Common myeloid progenitor, CD34-positive (primary cell): ENCODE measurements around the gene NMRK1.

Experiments
- CTCF ChIA-PET: fragments of 350-600 bp; sonication (Branson Sonifier 250); formaldehyde crosslinking; loops from one replicate; lab custom pipeline; 2021; ENCODE audit warnings: antibody characterized with exemption; lab: Charles Lee
- POLR2A ChIA-PET: fragments of 350-600 bp; sonication (Branson Sonifier 250); formaldehyde crosslinking; loops from one replicate; lab custom pipeline; 2021; ENCODE audit warnings: antibody characterized with exemption; lab: Charles Lee
- DNase-seq, 3 donors: peaks; one replicate each; pipeline versions ENCODE4 v3.0.0 to v3.0.0-alpha.2; 2013
- H3K27ac ChIP-seq, 2 experiments: 1 replicate in 1 of 2; 2 replicates in 1 of 2; pipeline ENCODE4 v1.7.0; 2013; ENCODE audit warnings: inconsistent platforms in 2 of 2, low read length in 2 of 2, mild to moderate bottlenecking in 2 of 2, low read depth in 1 of 2, moderate library complexity in 1 of 2; ENCODE audit not compliant: severe bottlenecking in 2 of 2, insufficient read depth in 1 of 2, poor library complexity in 1 of 2
- H3K27me3 ChIP-seq, 5 experiments: replicated peaks in 2 of 5; 1 replicate in 3 of 5; 2 replicates in 2 of 5; pipeline versions ENCODE4 v1.6.1 to v1.7.0; 2013; ENCODE audit warnings: low read length in 4 of 5, mild to moderate bottlenecking in 2 of 5, moderate library complexity in 2 of 5, inconsistent platforms in 1 of 5; ENCODE audit not compliant: insufficient read depth in 5 of 5, control insufficient read depth in 4 of 5
- H3K36me3 ChIP-seq, 4 experiments: 1 replicate in 2 of 4; 2 replicates in 2 of 4; pipeline versions ENCODE4 v1.6.1 to v1.7.0; 2013; ENCODE audit warnings: low read length in 3 of 4, control low read depth in 1 of 4, mild to moderate bottlenecking in 1 of 4; ENCODE audit not compliant: control insufficient read depth in 4 of 4, insufficient read depth in 4 of 4
- H3K4me1 ChIP-seq, 4 experiments: 1 replicate in 3 of 4; 2 replicates in 1 of 4; pipeline versions ENCODE4 v1.6.1 to v1.7.1; 2013; ENCODE audit warnings: low read length in 3 of 4, mild to moderate bottlenecking in 3 of 4, control low read depth in 1 of 4, inconsistent platforms in 1 of 4, moderate library complexity in 1 of 4; ENCODE audit not compliant: control insufficient read depth in 4 of 4, insufficient read depth in 4 of 4; ENCODE audit errors: control extremely low read depth in 1 of 4
- H3K4me3 ChIP-seq, 7 experiments: 1 replicate in 4 of 7; 2 replicates in 3 of 7; pipeline versions ENCODE4 v1.5.1 to v1.7.0; 2013; ENCODE audit warnings: mild to moderate bottlenecking in 7 of 7, low read length in 6 of 7, moderate library complexity in 6 of 7, inconsistent platforms in 2 of 7, low read depth in 2 of 7, control low read depth in 1 of 7; ENCODE audit not compliant: insufficient read depth in 4 of 7, control insufficient read depth in 1 of 7; ENCODE audit errors: extremely low read depth in 1 of 7
- H3K9me3 ChIP-seq, 5 experiments: 1 replicate in 4 of 5; 2 replicates in 1 of 5; pipeline versions ENCODE4 v1.6.1 to v1.7.1; 2013; ENCODE audit warnings: low read length in 4 of 5, mild to moderate bottlenecking in 2 of 5, inconsistent platforms in 1 of 5, low read depth in 1 of 5, moderate library complexity in 1 of 5; ENCODE audit not compliant: control insufficient read depth in 4 of 5, insufficient read depth in 2 of 5; ENCODE audit errors: control extremely low read depth in 1 of 5
- WGBS: methylation state at CpG from one replicate; pipeline ENCODE4 v1.1.5; 2013; ENCODE audit not compliant: insufficient coverage; 5-methylcytosine and 5-hydroxymethylcytosine counted together

Gene NMRK1

GRCh38 chr9:75112789-75113188, 24.8 kb upstream of the NMRK1 start:
- no peaks in the 10 kb centered on the region for H3K27me3 ChIP-seq
- peaks cover 0 to 4% (median 1%) of the 10 kb centered on the region in 4 experiments for H3K4me1 ChIP-seq
- H3K36me3 ChIP-seq: peaks cover 0 to 5% (median 1%) of the 10 kb centered on the region in 4 experiments
- no peak overlapping the region for H3K4me3 ChIP-seq
- H3K9me3 ChIP-seq: no peaks in the 10 kb centered on the region
- WGBS: 93% methylated on average over 4 of the region's 4 CpGs
- POLR2A ChIA-PET: interaction anchor here (0.6 kb wide), 1 partner anchor 17 kb away, joined by 3 read pairs; no protein-coding TSS in a partner anchor
- H3K27ac ChIP-seq: no peak overlapping the region
- DNase-seq: no peak
- CTCF ChIA-PET: no interaction called here

- POLR2A ChIA-PET: no interaction called here
- CTCF ChIA-PET: interaction anchor here (0.6 to 1.0 kb wide), 3 partner anchors 10 to 193 kb away, joined by 3 read pairs; no protein-coding TSS in a partner anchor
These were observed 23.2 kb upstream of the NMRK1 start for GRCh38 chr9:75111019-75111622.

GRCh38 chr9:75109210-75109839, 21.4 kb upstream of the NMRK1 start:
- Histone ChIP-seq H3K4me3 (no peak overlapping the region), H3K36me3 (no peaks in the 10 kb centered on the region), H3K27ac (no peak overlapping the region), H3K4me1 (peaks cover 0 to 12% (median 3%) of the 10 kb centered on the region in 4 experiments), H3K27me3 (no peaks in the 10 kb centered on the region), H3K9me3 (no peaks in the 10 kb centered on the region)
- WGBS: 98% methylated on average over 5 of the region's 7 CpGs
- DNase-seq: no peak
- POLR2A ChIA-PET: no interaction called here
- CTCF ChIA-PET: no interaction called here

More at GRCh38 chr9:75111019-75111622, 23.2 kb upstream of the NMRK1 start:
- WGBS: 98% methylated on average over 3 of the region's 5 CpGs
- Histone ChIP-seq H3K36me3 (no peaks in the 10 kb centered on the region), H3K9me3 (no peaks in the 10 kb centered on the region), H3K4me1 (peaks cover 0 to under 1% (median 0%) of the 10 kb centered on the region in 4 experiments), H3K4me3 (no peak overlapping the region), H3K27me3 (no peaks in the 10 kb centered on the region), H3K27ac (no peak overlapping the region)
- no peak for DNase-seq

- Histone ChIP-seq H3K27me3 (no peaks in the 10 kb centered on the region), H3K4me3 (no peak overlapping the region), H3K4me1 (peaks cover 0 to 12% (median 3%) of the 10 kb centered on the region in 4 experiments), H3K36me3 (no peaks in the 10 kb centered on the region), H3K27ac (no peak overlapping the region), H3K9me3 (no peaks in the 10 kb centered on the region)
- 37% methylated on average over 2 of the region's 4 CpGs for WGBS
- DNase-seq: peak; percentile 40 to 67 (median 46)
- ChIA-PET POLR2A (no interaction called here), CTCF (no interaction called here)
These were observed 20.6 kb upstream of the NMRK1 start for GRCh38 chr9:75108571-75108970.

GRCh38 chr9:75106857-75107256, 18.9 kb upstream of the NMRK1 start:
- H3K27ac ChIP-seq: no peak overlapping the region
- H3K27me3 ChIP-seq: no peaks in the 10 kb centered on the region
- ChIA-PET CTCF (interaction anchor here (0.6 kb wide), 1 partner anchor 451 kb away, joined by 3 read pairs; no protein-coding TSS in a partner anchor), POLR2A (no interaction called here)
- no peak overlapping the region for H3K4me3 ChIP-seq
- H3K36me3 ChIP-seq: peaks cover 0 to 3% (median 1%) of the 10 kb centered on the region in 4 experiments
- H3K4me1 ChIP-seq: peaks cover 0 to 12% (median 3%) of the 10 kb centered on the region in 4 experiments
- 83% methylated on average over 1 of the region's 6 CpGs for WGBS
- no peaks in the 10 kb centered on the region for H3K9me3 ChIP-seq
- no peak for DNase-seq

- ChIA-PET CTCF (no interaction called here), POLR2A (no interaction called here)
- 68% methylated on average over 2 of the region's 2 CpGs for WGBS
- Histone ChIP-seq H3K27me3 (no peaks in the 10 kb centered on the region), H3K4me3 (no peak overlapping the region), H3K4me1 (peaks cover 0 to 12% (median 3%) of the 10 kb centered on the region in 4 experiments), H3K27ac (no peak overlapping the region), H3K9me3 (no peaks in the 10 kb centered on the region), H3K36me3 (peaks cover 0 to 3% (median 2%) of the 10 kb centered on the region in 4 experiments)
- DNase-seq: no peak
These were observed 17.9 kb upstream of the NMRK1 start for GRCh38 chr9:75105841-75106240.

GRCh38 chr9:75105019-75105540, 17.1 kb upstream of the NMRK1 start:
- ChIA-PET POLR2A (no interaction called here), CTCF (no interaction called here)
- Histone ChIP-seq H3K27me3 (no peaks in the 10 kb centered on the region), H3K27ac (no peak overlapping the region), H3K4me1 (peaks cover 0 to 12% (median 3%) of the 10 kb centered on the region in 4 experiments), H3K36me3 (peaks cover 0 to 3% (median 2%) of the 10 kb centered on the region in 4 experiments), H3K9me3 (no peaks in the 10 kb centered on the region), H3K4me3 (no peak overlapping the region)
- DNase-seq: no peak
- 95% methylated on average over 2 of the region's 2 CpGs for WGBS
